HG03196 (cell line): Measurements from ENCODE around the gene FAM72D.
A peak's percentile ranks its signal among the peaks of the same experiment; 100 is the strongest.
"Not testable (repeated sequence)": the region's sequence is repeated elsewhere in the genome, so short reads cannot be mapped to it uniquely, and the experiment has no call there.

ENCODE experiments used
- ATAC-seq: cut with Tn5 transposase; IDR thresholded peaks from one replicate; pipeline ENCODE4 v1.9.1; 2021; ENCODE audit not compliant: unreplicated experiment

Gene FAM72D

DNA sequence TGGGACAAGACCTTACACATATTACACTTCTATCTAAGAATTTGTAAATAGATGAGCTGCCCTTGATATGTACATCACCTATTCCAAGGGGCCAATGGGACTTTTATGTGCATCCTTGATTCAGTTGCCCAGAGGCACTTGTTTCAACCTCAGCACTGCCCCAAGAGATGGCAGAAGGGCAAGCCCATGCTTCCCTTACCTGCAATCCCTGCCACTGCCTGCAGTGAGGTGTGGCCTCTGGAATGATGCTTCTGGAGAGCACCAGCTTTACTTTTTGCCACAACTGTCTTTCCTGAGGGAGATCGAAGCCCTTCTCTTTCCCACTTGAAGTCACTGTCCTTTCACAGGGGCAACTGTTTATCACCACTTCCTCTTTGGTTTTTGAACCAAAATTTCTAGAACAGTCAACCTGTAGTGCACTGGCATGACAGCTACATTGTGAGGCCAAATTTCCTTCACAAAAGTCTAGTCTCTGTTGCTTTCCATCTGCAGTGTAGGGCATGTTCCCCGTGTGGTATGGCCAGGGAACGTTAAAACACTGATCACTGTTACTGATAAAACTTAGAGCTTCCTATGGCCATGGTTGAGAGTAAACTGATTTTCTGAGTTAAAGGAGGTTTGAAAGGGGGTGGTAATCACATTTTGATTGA, 48.6 kb downstream of the FAM72D start:
- ATAC-seq: not testable (repeated sequence)

- not testable (repeated sequence) for ATAC-seq
Observed at GRCh38 chr1:145146308-145146707, 50.5 kb downstream of the FAM72D start.

GRCh38 chr1:145147172-145147571, 51.4 kb downstream of the FAM72D start:
- not testable (repeated sequence) for ATAC-seq

GRCh38 chr1:145155421-145155820, 59.6 kb downstream of the FAM72D start:
- not testable (repeated sequence) for ATAC-seq

DNA sequence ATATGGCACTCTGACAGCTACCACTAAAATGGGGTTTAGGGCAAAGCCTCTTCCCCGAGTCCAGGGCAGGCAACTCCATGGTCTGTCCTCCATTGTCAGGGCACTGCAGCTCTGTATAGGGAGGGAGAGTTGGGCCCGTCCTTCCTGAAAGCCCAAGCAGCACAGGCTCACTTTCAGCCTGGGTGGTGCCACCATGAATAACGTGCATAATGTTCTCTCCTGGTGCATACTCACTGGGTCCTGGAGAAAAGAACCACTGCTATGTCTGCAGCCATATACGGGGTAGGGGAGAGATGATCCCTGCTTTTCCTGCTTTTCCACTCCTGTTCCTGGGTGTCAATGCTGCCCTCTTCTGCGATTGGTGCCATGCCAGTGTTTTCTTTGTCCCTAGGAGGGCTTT, 60.1 kb downstream of the FAM72D start:
- ATAC-seq: not testable (repeated sequence)

- ATAC-seq: peak; percentile 57
Observed at GRCh38 chr1:145156891-145157610, 61.3 kb downstream of the FAM72D start.

- ATAC-seq: peak; percentile 52
Observed at GRCh38 chr1:145157715-145158114, 61.9 kb downstream of the FAM72D start.

DNA sequence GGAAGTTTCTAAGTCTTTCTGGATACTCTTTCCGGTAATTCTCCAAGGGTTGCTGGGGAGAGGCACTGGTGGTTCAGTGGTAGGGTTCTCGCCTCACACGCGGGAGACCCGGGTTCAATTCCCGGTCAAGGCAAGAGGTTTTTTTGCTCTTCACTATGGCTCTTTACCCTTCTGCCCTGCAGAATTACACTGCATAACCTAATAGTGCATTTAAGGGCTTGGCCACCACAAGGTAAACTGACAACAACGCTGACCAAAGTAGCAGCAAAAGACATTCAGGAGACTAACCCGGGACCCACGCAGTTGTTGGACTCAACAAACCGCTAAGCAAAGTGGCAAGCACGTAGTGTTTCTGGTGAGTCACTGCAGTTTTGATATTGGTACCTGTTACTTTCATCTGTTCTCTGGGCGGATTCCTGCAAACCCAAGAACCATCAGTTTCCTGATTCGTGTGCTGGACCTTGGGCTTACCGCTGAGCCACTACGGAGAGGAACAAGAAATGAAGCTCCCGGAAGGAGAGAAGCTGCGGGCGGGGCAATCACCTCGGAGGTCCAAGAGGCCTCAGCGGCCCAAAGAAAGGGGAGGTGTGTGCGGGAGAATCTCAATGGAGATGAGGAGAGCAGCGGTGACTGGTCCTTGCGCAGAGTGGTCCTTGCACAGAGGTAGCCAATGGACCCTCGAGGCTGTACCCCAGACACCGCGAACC, 65.4 kb downstream of the FAM72D start:
- peak; percentile 64 for ATAC-seq
